Measurements from ENCODE around the gene DNAH7. TPM values are rescaled to one million over a fixed set of nuclear protein-coding genes. Genes with fewer than 3 reads are reported as not detected.

The DNAH7 gene
- total RNA-seq, 1 donor from 2014 or later, result 0.06 TPM

GRCh38 chr2:195861821-195862220 is 206.8 kb downstream of the DNAH7 start:
- no peak for TF ChIP-seq CTCF (conservative IDR thresholded peaks at IDR 0.05; ENCODE audit: low read depth, low read length)
- H3K4me3 ChIP-seq (ENCODE audit: low read depth, low read length), result no peak overlapping the region
- no peak for DNase-seq (ENCODE audit: low read depth)

- no peak for DNase-seq (ENCODE audit: low read depth)
- no peak overlapping the region for H3K4me3 ChIP-seq (ENCODE audit: low read depth, low read length)
- no peak for TF ChIP-seq CTCF (conservative IDR thresholded peaks at IDR 0.05; ENCODE audit: low read depth, low read length)
Measured at GRCh38 chr2:195859513-195859912, 209.1 kb downstream of the DNAH7 start.

GRCh38 chr2:195857132-195857531 is 211.5 kb downstream of the DNAH7 start:
- TF ChIP-seq CTCF (conservative IDR thresholded peaks at IDR 0.05; ENCODE audit: low read depth, low read length), result no peak
- DNase-seq (ENCODE audit: low read depth), result no peak

GRCh38 chr2:195850764-195851163 is 217.9 kb downstream of the DNAH7 start:
- TF ChIP-seq CTCF (conservative IDR thresholded peaks at IDR 0.05; ENCODE audit: low read depth, low read length), result no peak
- H3K4me3 ChIP-seq (ENCODE audit: low read depth, low read length), result no peak overlapping the region
- no peak for DNase-seq (ENCODE audit: low read depth)

More at GRCh38 chr2:195857132-195857531, 211.5 kb downstream of the DNAH7 start:
- H3K4me3 ChIP-seq (ENCODE audit: low read depth, low read length), result no peak overlapping the region

- TF ChIP-seq CTCF (conservative IDR thresholded peaks at IDR 0.05; ENCODE audit: low read depth, low read length), result no peak
- no peak overlapping the region for H3K4me3 ChIP-seq (ENCODE audit: low read depth, low read length)
- DNase-seq (ENCODE audit: low read depth), result no peak
Measured at GRCh38 chr2:195848119-195848899, 220.3 kb downstream of the DNAH7 start.

GRCh38 chr2:195842932-195843331 is 225.7 kb downstream of the DNAH7 start:
- no peak for TF ChIP-seq CTCF (conservative IDR thresholded peaks at IDR 0.05; ENCODE audit: low read depth, low read length)
- no peak overlapping the region for H3K4me3 ChIP-seq (ENCODE audit: low read depth, low read length)
- no peak for DNase-seq (ENCODE audit: low read depth)

GRCh38 chr2:195838002-195838401 is 230.6 kb downstream of the DNAH7 start:
- H3K4me3 ChIP-seq (ENCODE audit: low read depth, low read length), result no peak overlapping the region
- DNase-seq (ENCODE audit: low read depth), result no peak
- no peak for TF ChIP-seq CTCF (conservative IDR thresholded peaks at IDR 0.05; ENCODE audit: low read depth, low read length)
